Spleen (tissue), 11 donors: ENCODE measurements around the gene ODAM. TPM values are rescaled to one million over a fixed set of nuclear protein-coding genes. Genes with fewer than 3 reads are reported as not detected.

Source experiments
- DNase-seq: peaks from one replicate; pipeline ENCODE4 v3.0.0-alpha.2; 2020
- H3K27ac ChIP-seq, 8 donors: fragments of 200-600 bp; sonication (generic) in 7 of 8; 1 replicate in 4 of 8; 2 replicates in 4 of 8; pipeline versions ENCODE4 v1.5.0 to v1.8.0; 2016 to 2021; ENCODE audit warnings: inconsistent platforms in 4 of 8, mild to moderate bottlenecking in 4 of 8, moderate library complexity in 1 of 8
- H3K27me3 ChIP-seq, 7 donors: fragments of 200-600 bp; sonication (generic) in 6 of 7; replicated peaks in 1 of 7; 1 replicate in 4 of 7; 2 replicates in 3 of 7; pipeline versions ENCODE4 v1.5.0 to v1.8.0; 2016 to 2021; ENCODE audit warnings: inconsistent platforms in 3 of 7, mild to moderate bottlenecking in 1 of 7
- H3K36me3 ChIP-seq, 6 donors: fragments of 200-600 bp; sonication (generic) in 5 of 6; 1 replicate in 4 of 6; 2 replicates in 2 of 6; pipeline versions ENCODE4 v1.5.0 to v1.8.0; 2016 to 2021; ENCODE audit warnings: inconsistent platforms in 2 of 6
- H3K4me1 ChIP-seq, 6 donors: fragments of 200-600 bp; sonication (generic) in 5 of 6; 1 replicate in 3 of 6; 2 replicates in 3 of 6; pipeline versions ENCODE4 v1.5.0 to v1.8.0; 2016 to 2021; ENCODE audit warnings: inconsistent platforms in 3 of 6
- H3K4me3 ChIP-seq, 8 donors: fragments of 200-600 bp; sonication (generic) in 7 of 8; 1 replicate in 4 of 8; 2 replicates in 4 of 8; pipeline versions ENCODE4 v1.5.0 to v1.8.0; 2016 to 2021; ENCODE audit warnings: inconsistent platforms in 4 of 8, mild to moderate bottlenecking in 4 of 8, moderate library complexity in 2 of 8
- H3K9me3 ChIP-seq, 8 donors: fragments of 200-600 bp; sonication (generic) in 7 of 8; 1 replicate in 4 of 8; 2 replicates in 4 of 8; pipeline versions ENCODE4 v1.5.0 to v1.8.0; 2016 to 2021; ENCODE audit warnings: inconsistent platforms in 4 of 8
- CTCF ChIP-seq, 11 experiments: fragments of 200-600 bp in 7 of 11; fragments of 450-650 bp in 4 of 11; sonication (generic) in 4 of 11; IDR thresholded peaks in 8 of 11; conservative IDR thresholded peaks in 3 of 11; 1 replicate in 7 of 11; 2 replicates in 4 of 11; pipeline versions ENCODE4 v1.4.0 to v1.8.0; 2016 to 2021; ENCODE audit warnings: antibody characterized with exemption in 11 of 11, inconsistent platforms in 4 of 11, mild to moderate bottlenecking in 1 of 11
- POLR2A ChIP-seq, 3 donors: fragments of 450-650 bp; IDR thresholded peaks; one replicate each; pipeline ENCODE4 v1.5.1; 2017; ENCODE audit warnings: antibody characterized with exemption in 3 of 3, mild to moderate bottlenecking in 1 of 3
- POLR2AphosphoS5 ChIP-seq, 3 donors: sonication (generic); formaldehyde crosslinking; IDR thresholded peaks; one replicate each; pipeline ENCODE4 v1.5.1; 2017; ENCODE audit warnings: antibody characterized with exemption in 3 of 3
- WGBS, 5 donors: extraction: QIAGEN DNeasy Blood & Tissue Kit in 3 of 5; methylation state at CpG; one replicate each; pipeline versions ENCODE4 v1.1.5 to v1.1.7; 2013 to 2018; 5-methylcytosine and 5-hydroxymethylcytosine counted together
- intact Hi-C: fragments of 100-400 bp; cut with DNase I; formaldehyde crosslinking; loops from one replicate; pipeline ENCODE4 v1.15.0; 2023; ENCODE audit warnings: low total_unique reads
- polyA plus RNA-seq, 3 donors: library from polyadenylated mRNA; stranded (reverse); fragments of 200-250 nt; gene quantifications; one replicate each; pipeline ENCODE4 v1.2.1, GENCODE V29; 2013
- total RNA-seq, 7 donors: library from RNA; depleted of rRNA in 3 of 7; stranded (reverse); fragments of >200 nt in 3 of 7; fragmentation: NEBNext Ultra II Directional in 4 of 7; extraction: Animal tissue kit (Norgen Biotek cat#: 25700) in 4 of 7; gene quantifications; one replicate each; pipeline versions ENCODE4 v1.1.0 to v1.2.1, GENCODE V29; 2016 to 2021
- donor health status: healthy with polysubstance abuse.
- donor health status: DM: no; HTN: no; CAD: no; lungs with moderate emphysema.
- donor health status: DM: no; HTN: no; CAD: no.
- donor health status: Bipolar disorder and iron deficiency.
- donor health status: healthy.
- donor health status: DM: no; HTN: no; CAD: no.
- donor health status: DM: yes; HTN: yes; CAD: no.

ODAM gene
- total and polyA plus RNA-seq, 10 donors = 0.22 to 2.0 TPM; not detected in 8

GRCh38 chr4:70243091-70243490, 47.6 kb downstream of the ODAM start:
- H3K4me1 ChIP-seq = no peaks in the 10 kb centered on the region
- no peaks in the 10 kb centered on the region for H3K27me3 ChIP-seq
- intact Hi-C loops = no loop called here
- TF ChIP-seq CTCF (IDR thresholded peaks at IDR 0.05 in 8 of 11, conservative IDR thresholded peaks at IDR 0.05 in 3 of 11) (no peak), POLR2AphosphoS5 (IDR thresholded peaks at IDR 0.05) (no peak), POLR2A (IDR thresholded peaks at IDR 0.05) (no peak)
- H3K4me3 ChIP-seq = no peak overlapping the region
- DNase-seq = no peak
- H3K27ac ChIP-seq = no peak overlapping the region
- no peaks in the 10 kb centered on the region for H3K36me3 ChIP-seq
- H3K9me3 ChIP-seq = no peaks in the 10 kb centered on the region
- 63 to 91% (median 76%) methylated on average over 4 of the region's 4 CpGs for WGBS, 5 donors

- WGBS, 5 donors = 41 to 81% (median 56%) methylated on average over 3 of the region's 3 CpGs
- no peak for DNase-seq
- H3K27me3 ChIP-seq = no peaks in the 10 kb centered on the region
- H3K4me3 ChIP-seq = no peak overlapping the region
- intact Hi-C loops = no loop called here
- no peaks in the 10 kb centered on the region for H3K36me3 ChIP-seq
- H3K9me3 ChIP-seq = no peaks in the 10 kb centered on the region
- no peaks in the 10 kb centered on the region for H3K4me1 ChIP-seq
- no peak overlapping the region for H3K27ac ChIP-seq
- TF ChIP-seq CTCF (IDR thresholded peaks at IDR 0.05 in 8 of 11, conservative IDR thresholded peaks at IDR 0.05 in 3 of 11) = no peak
- no peak for TF ChIP-seq POLR2A (IDR thresholded peaks at IDR 0.05)
- no peak for TF ChIP-seq POLR2AphosphoS5 (IDR thresholded peaks at IDR 0.05)
Observed at GRCh38 chr4:70251250-70251944, 55.9 kb downstream of the ODAM start.

- TF ChIP-seq CTCF (IDR thresholded peaks at IDR 0.05 in 8 of 11, conservative IDR thresholded peaks at IDR 0.05 in 3 of 11) (no peak), POLR2AphosphoS5 (IDR thresholded peaks at IDR 0.05) (no peak), POLR2A (IDR thresholded peaks at IDR 0.05) (no peak)
- H3K9me3 ChIP-seq = no peaks in the 10 kb centered on the region
- H3K4me3 ChIP-seq = no peak overlapping the region
- intact Hi-C loops = no loop called here
- WGBS, 5 donors = 52 to 80% (median 69%) methylated on average over 1 of the region's 1 CpG
- H3K27ac ChIP-seq = no peak overlapping the region
- H3K36me3 ChIP-seq = no peaks in the 10 kb centered on the region
- H3K27me3 ChIP-seq = no peaks in the 10 kb centered on the region
- H3K4me1 ChIP-seq = no peaks in the 10 kb centered on the region
- DNase-seq = no peak
Observed at GRCh38 chr4:70251945-70252277, 56.4 kb downstream of the ODAM start.

Other genes starting within 250 kb of the ODAM start
- gene CSN2, start 230.0 kb upstream of the ODAM start, total RNA-seq = not detected
- gene CSN2, start 230.0 kb upstream of the ODAM start, polyA plus RNA-seq = not detected
- not detected for gene STATH, start 199.8 kb upstream of the ODAM start, total RNA-seq
- not detected for gene STATH, start 199.8 kb upstream of the ODAM start, polyA plus RNA-seq
- not detected for gene HTN3, start 167.3 kb upstream of the ODAM start, total RNA-seq
- not detected for gene HTN3, start 167.3 kb upstream of the ODAM start, polyA plus RNA-seq
- not detected for gene HTN1, start 145.3 kb upstream of the ODAM start, total RNA-seq
- not detected for gene HTN1, start 145.3 kb upstream of the ODAM start, polyA plus RNA-seq
- gene PRR27, start 41.5 kb upstream of the ODAM start, total RNA-seq = not detected
- not detected for gene PRR27, start 41.5 kb upstream of the ODAM start, polyA plus RNA-seq
- 10 to 100 TPM in 2 of 7 donors, 1 to 10 TPM in 5; 2.8 to 23.6 (median 9.5) TPM for gene FDCSP, start 30.4 kb downstream of the ODAM start, total RNA-seq
- gene FDCSP, start 30.4 kb downstream of the ODAM start, polyA plus RNA-seq = 1,000 to 10,000 TPM in 1 of 3 donors, 100 to 1,000 TPM in 1, 10 to 100 TPM in 1; 31.9 to 1,396 (median 424) TPM
- gene CSN3, start 46.9 kb downstream of the ODAM start, total RNA-seq = not detected
- under 1 TPM in 2 of 3 donors, not detected in 1; 0.30 to 0.52 TPM for gene CSN3, start 46.9 kb downstream of the ODAM start, polyA plus RNA-seq
- not detected for gene CABS1, start 139.3 kb downstream of the ODAM start, total RNA-seq
- gene CABS1, start 139.3 kb downstream of the ODAM start, polyA plus RNA-seq = not detected
- gene SMR3A, start 165.0 kb downstream of the ODAM start, total RNA-seq = not detected
- not detected for gene SMR3A, start 165.0 kb downstream of the ODAM start, polyA plus RNA-seq
- gene SMR3B, start 187.4 kb downstream of the ODAM start, total RNA-seq = not detected
- not detected for gene SMR3B, start 187.4 kb downstream of the ODAM start, polyA plus RNA-seq
- gene OPRPN, start 202.2 kb downstream of the ODAM start, total RNA-seq = not detected
- not detected for gene OPRPN, start 202.2 kb downstream of the ODAM start, polyA plus RNA-seq